ENCODE results near the gene PLCL1. TPM values are rescaled to one million over a fixed set of nuclear protein-coding genes. Genes with fewer than 3 reads are reported as not detected.

Gene PLCL1
- polyA plus RNA-seq, 3 donors = 17.8 to 20.9 (median 19.4) TPM

DNA sequence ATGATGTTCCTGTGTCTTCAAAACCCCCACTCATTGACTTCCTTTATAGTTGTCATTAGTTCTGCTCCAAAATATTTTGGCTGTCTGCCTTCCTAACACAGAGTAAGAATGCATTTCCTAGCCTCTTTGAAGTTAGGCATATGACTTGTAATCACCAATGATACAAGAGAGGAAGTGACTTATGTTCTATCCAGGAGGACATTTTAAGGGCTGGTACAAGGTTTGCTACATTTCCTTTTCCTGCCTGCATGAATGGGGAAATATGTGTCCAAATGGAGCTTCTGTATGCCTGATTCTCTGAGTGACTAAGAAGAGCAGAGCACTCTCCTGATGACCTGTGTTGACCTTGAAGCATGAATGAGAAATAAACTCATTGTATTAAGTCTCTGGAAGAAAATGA lies 115.1 kb downstream of the PLCL1 start:
- DNase-seq (ENCODE audit: low read depth in 3 of 3, low spot score in 2 of 3) = no peak

- no peak for DNase-seq (ENCODE audit: low read depth in 3 of 3, low spot score in 2 of 3)
These were observed 115.7 kb downstream of the PLCL1 start for GRCh38 chr2:197920088-197920487.

- no peak for DNase-seq (ENCODE audit: low read depth in 3 of 3, low spot score in 2 of 3)
These were observed 116.3 kb downstream of the PLCL1 start for GRCh38 chr2:197920592-197921201.

GRCh38 chr2:197924483-197924882 lies 120.1 kb downstream of the PLCL1 start:
- no peak for DNase-seq (ENCODE audit: low read depth in 3 of 3, low spot score in 2 of 3)

DNA sequence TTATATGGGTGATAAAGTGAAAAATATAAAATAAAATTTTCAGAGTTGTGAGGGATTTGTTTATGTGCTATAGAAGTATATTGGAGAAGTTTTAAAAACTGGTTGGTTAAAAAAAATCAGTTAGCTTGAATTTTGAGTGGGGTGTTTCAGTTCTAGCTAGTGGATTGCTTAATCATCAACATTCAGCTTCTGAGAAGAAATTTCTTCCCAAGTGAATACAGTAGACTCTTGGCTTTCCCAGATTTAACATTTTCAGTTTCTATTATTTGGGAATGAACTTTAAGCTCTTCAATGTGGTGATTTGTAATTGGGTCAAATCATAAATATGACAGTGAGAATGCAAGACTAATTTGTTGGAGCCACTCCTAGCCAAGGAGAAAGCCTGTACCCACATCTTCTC lies 120.8 kb downstream of the PLCL1 start:
- DNase-seq (ENCODE audit: low read depth in 3 of 3, low spot score in 2 of 3) = no peak

DNA sequence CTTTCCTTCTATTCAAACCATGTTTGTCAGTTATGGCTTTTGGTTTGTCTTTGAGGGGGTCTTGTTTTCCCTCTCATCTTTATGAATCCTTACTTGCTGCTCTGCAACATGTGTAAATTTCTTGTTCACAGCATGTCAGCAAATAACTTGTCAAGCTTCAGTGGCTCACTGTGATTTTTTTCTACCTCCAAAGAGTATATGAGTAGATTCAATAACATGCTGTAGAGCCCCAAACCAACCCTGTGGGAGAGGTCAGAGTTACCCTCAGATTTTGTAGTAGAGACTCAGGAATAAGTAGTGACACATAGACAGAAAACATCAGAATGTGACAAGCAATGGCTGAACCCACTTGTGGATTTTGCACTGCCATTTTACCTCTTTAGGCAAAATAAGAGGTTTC lies 121.6 kb downstream of the PLCL1 start:
- DNase-seq (ENCODE audit: low read depth in 3 of 3, low spot score in 2 of 3) = no peak

- no peak for DNase-seq (ENCODE audit: low read depth in 3 of 3, low spot score in 2 of 3)
These were observed 122.3 kb downstream of the PLCL1 start for GRCh38 chr2:197926673-197927072.

DNA sequence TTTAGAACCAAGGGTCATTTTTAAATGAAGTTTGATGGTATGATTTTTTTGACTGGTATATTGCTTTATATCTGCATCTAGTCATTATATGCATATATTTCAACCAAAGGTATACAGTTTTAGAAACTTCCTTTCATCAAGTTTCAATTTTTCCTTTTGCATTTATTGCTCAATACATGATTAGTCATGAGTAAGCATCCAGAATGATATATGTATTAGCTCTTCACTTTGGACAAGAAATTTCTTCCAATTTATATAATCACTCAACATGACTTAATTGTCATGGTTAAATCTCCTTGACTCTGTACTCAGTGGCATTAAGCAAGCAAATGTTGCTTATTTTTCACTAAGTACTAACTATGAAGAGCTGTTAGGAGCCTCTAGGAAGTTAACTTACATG lies 123.6 kb downstream of the PLCL1 start:
- no peak for DNase-seq (ENCODE audit: low read depth in 3 of 3, low spot score in 2 of 3)

- DNase-seq (ENCODE audit: low read depth in 3 of 3, low spot score in 2 of 3) = no peak
These were observed 124.9 kb downstream of the PLCL1 start for GRCh38 chr2:197929008-197929885.

DNA sequence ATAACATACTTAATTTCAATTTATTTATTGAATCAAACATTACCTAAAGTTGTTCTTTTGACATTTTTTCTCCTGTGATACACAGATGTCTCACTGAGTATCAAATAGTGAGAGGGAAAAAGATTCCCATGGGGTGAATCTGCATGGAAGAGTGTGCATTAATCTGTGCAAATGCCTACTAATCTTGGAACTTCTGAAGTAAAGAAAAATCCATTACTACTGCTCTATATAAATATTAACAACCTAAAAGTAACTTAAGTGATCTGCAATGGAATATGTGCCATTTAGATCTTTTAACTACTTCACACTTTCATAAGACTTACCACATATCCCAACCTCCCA lies 125.5 kb downstream of the PLCL1 start:
- no peak for DNase-seq (ENCODE audit: low read depth in 3 of 3, low spot score in 2 of 3)

DNA sequence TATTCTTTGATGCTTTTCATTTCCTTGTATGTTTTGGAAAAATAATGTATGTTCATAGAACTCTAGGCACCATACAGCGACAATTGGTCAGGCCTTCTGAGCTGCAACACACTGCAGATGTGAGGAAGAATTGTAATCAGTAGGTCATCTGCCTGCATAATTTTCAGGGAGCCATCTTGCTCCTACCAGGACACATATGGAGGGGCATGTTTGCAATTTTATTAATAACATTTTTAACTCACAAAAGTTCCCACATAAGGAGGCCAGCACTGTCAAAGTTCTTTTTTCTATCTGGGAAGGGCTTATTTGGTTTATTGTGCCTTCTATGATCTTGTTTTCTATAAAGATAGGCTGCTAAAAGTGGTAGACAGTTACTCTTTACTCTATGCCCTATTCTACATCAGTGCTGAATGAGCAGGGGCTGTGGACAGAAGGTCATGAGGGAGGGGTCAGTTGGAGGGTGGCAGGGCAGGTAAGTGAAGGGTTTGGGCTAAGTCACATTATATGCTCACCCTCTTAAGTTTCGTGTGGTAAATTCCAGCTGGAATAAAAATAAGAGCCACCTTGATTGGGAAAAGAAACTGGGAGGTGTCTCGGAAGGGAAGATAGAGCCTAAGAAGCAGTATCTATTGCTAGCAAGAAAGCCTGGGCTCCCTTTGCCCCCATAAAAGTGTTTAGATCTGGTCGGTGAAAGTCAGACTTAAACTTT lies 126.3 kb downstream of the PLCL1 start:
- DNase-seq (ENCODE audit: low read depth in 3 of 3, low spot score in 2 of 3) = no peak

GRCh38 chr2:197931661-197932312 lies 127.4 kb downstream of the PLCL1 start:
- no peak for DNase-seq (ENCODE audit: low read depth in 3 of 3, low spot score in 2 of 3)

- no peak for DNase-seq (ENCODE audit: low read depth in 3 of 3, low spot score in 2 of 3)
These were observed 128.0 kb downstream of the PLCL1 start for GRCh38 chr2:197932374-197932773.

DNA sequence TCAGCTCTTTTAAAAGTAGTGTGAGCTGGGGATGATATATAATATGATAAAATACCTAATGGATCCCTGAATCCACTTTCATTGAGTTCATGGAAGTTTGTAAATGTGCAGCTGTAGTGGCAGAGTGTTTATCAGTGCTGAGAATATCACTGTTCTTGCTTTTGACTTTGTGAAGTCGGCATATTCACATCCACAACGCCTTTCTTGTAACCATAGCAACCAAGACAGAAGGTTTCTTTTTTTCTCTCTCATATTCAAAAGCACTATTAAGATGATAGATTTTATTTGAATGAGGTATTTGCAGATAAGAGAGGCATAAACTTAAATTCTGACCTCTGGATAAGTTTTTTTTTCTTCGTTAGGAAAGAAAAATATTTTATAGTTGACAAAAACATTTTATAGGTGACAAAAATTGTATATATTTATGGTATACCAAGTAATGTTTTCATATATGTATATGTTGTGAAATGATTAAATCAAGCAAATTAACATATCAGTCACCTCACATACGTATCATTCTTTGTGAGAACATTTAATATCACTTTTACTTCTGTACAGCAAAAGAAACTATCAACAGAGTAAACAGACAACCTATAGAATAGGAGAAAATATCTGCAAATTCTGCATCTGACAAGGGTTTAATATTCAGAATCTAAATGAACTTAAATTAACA lies 130.0 kb downstream of the PLCL1 start:
- no peak for DNase-seq (ENCODE audit: low read depth in 3 of 3, low spot score in 2 of 3)

DNA sequence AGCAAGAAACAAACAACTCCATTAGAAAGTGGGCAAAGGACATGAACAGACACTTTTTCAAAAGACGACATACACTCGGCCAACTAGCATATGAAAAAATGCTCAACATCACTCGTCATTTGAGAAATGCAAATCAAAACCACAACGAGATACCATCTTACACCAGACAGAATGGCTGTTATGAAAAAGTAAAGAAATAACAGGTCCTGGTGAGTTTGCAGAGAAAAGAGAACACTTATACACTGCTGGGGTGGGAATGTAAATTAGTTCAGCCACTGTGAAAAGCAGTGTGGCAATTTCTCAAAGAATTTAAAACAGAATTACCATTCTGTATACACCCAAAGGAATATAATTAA lies 130.5 kb downstream of the PLCL1 start:
- DNase-seq (ENCODE audit: low read depth in 3 of 3, low spot score in 2 of 3) = no peak

GRCh38 chr2:197937814-197938213 lies 133.4 kb downstream of the PLCL1 start:
- DNase-seq (ENCODE audit: low read depth in 3 of 3, low spot score in 2 of 3) = no peak

GRCh38 chr2:197938555-197938954 lies 134.2 kb downstream of the PLCL1 start:
- DNase-seq (ENCODE audit: low read depth in 3 of 3, low spot score in 2 of 3) = no peak

- DNase-seq (ENCODE audit: low read depth in 3 of 3, low spot score in 2 of 3) = no peak
These were observed 135.4 kb downstream of the PLCL1 start for GRCh38 chr2:197939787-197940186.

GRCh38 chr2:197940382-197940781 lies 136.0 kb downstream of the PLCL1 start:
- no peak for DNase-seq (ENCODE audit: low read depth in 3 of 3, low spot score in 2 of 3)

GRCh38 chr2:197941715-197942114 lies 137.3 kb downstream of the PLCL1 start:
- no peak for DNase-seq (ENCODE audit: low read depth in 3 of 3, low spot score in 2 of 3)

GRCh38 chr2:197943731-197944130 lies 139.3 kb downstream of the PLCL1 start:
- no peak for DNase-seq (ENCODE audit: low read depth in 3 of 3, low spot score in 2 of 3)
